HT1080 (cell line): ENCODE measurements around the gene PIGA. TPM values are rescaled to one million over a fixed set of nuclear protein-coding genes. Genes with fewer than 3 reads are reported as not detected.
A peak's percentile ranks its signal among the peaks of the same experiment; 100 is the strongest.
"Not testable (repeated sequence)": the region's sequence is repeated elsewhere in the genome, so short reads cannot be mapped to it uniquely, and the experiment has no call there.

Experiments used
- DNase-seq: peaks from one replicate; pipeline ENCODE4 v3.0.0-alpha.2; 2015; ENCODE audit warnings: low read depth
- total RNA-seq: library from RNA; depleted of rRNA; stranded (reverse); fragments of >200 nt; shearing (Covaris generic); gene quantifications from 2 replicates; pipeline ENCODE4 v1.2.3, GENCODE V29; 2014

Gene PIGA
- total RNA-seq, 1 experiment from 2014 or later: 7.2 TPM

DNA sequence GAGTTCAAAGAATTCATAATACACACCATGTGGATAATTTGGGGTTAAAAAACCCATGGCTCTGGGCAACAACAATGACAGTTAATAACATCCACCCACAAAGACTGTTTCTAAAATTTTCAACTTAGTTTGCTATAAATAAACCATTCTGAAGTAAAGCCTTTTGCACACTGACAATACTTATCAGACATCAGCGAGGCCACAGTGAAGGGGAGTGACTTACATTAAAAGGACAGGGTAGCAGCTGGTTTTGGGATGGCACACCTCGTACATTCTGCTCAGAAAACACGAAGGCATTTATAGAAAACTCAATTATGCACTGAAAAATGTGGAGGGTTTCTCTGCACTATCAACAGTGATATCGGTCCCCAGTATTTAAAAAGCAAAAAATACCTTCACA lies 15.0 kb downstream of the PIGA start:
- DNase-seq: no peak

DNA sequence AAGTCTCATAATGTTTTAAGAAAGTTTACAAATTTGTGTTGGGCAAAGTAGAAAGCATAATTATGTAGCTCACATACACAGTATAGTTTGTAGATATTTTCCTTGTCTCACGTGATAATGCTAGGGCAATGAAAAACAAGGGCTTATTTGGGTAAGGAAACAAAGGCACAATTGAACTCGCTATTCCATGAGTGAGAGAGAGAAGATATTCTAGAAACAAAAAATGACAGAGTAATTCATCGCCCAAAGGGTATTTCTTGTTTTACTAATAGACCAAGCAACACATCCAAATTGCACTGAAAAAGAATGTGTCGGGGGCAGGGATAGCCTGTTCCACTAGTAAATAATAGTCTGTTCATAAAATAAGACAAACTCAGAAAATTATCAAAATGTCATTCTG lies 16.2 kb downstream of the PIGA start:
- no peak for DNase-seq

DNA sequence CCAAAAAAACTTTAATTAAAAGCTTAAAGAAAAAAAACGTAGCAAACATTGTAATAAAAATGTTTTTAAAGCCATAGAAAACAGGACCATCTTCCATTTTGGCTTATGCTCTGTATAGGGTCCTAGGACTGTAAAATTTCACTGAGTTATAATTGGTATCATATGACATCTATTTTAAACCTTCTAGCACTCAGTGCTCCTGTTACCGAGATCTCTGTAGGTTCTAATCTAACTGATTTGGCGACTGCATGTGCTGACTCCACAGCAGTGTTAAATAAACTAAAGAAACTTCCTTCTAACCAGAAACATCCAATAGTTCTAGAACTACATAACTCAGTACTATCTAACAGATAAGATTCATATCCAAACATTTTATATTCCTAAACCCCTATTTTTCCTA lies 19.8 kb downstream of the PIGA start, which contains the start of gene ASB11:
Gene ASB11 (minus strand): TSS at position 132 of the 400 bp plus-strand sequence. CDS start 35 bp downstream, at position 97.
- no peak for DNase-seq

DNA sequence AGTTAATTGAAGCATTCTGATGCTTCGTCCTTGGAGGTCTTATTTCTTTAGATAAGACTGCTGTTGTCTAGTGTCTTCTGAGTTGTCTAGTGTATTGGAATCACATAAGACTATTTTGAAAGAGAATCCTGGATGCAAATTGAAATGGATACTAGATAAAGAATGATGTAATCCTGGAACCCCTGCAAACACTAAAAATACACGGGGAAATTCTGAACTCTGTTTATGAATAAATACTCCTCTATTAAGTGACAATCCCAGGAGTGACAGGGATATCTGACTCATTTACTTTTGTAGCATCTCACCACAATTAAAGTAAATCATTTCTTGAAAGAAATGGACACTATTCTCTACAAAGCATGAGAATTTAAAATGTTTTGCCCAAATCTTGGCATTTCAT lies 20.9 kb downstream of the PIGA start:
- no peak for DNase-seq

DNA sequence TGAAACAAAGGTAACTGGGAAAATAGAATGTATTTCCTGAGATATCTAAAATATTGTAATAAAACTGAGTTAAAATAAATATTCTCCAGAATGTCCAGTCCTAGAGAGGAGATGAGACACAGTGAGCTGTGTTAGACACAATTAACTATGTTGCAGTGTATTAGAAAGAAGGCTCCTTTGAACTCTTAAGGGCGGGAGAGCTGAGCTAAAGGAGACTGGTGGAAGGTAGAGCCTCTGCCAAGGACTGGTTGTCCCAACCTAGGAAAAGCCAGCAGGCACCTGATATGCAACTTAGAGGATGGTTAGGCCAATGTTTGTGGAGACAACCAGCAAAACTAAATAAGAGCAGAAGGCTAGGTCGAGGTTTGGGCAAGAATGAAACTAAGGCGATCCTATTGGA lies 24.2 kb downstream of the PIGA start:
- no peak for DNase-seq

DNA sequence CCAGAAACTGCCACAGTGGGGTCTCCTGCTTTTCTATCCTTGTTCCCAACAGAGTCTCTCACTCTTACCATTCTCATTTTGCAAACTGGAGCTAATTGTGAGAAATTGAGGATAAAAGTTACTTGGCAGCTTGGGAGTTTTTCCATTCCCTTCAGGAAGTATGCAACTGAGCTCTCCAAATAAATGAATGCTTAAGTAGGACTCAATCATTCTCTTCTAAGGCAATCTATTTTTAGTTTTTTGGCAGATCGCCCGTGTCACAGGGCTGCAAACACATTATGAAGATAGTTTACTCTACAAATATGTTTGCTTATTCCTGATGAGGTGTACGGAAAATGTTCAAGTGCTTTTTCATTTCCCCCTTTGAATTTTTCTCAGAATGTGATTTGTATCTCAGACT lies 25.2 kb downstream of the PIGA start:
- no peak for DNase-seq

DNA sequence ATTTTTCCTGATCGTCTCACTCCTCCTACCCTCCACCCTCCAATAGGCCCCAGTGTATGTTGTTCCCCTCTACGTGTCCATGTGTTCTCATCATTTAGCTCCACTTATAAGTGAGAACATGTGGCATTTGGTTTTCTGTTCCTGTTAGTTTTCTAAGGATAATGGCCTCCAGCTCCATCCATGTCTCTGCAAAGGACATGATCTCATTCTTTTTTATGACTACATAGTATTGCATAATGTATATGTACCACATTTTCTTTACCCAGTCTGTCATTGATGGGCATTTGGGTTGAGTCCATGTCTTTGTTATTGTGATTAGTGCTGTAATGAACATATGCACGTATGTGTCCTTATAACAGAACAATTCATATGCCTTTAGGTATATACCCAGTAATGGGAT lies 29.4 kb downstream of the PIGA start:
- DNase-seq: not testable (repeated sequence)

DNA sequence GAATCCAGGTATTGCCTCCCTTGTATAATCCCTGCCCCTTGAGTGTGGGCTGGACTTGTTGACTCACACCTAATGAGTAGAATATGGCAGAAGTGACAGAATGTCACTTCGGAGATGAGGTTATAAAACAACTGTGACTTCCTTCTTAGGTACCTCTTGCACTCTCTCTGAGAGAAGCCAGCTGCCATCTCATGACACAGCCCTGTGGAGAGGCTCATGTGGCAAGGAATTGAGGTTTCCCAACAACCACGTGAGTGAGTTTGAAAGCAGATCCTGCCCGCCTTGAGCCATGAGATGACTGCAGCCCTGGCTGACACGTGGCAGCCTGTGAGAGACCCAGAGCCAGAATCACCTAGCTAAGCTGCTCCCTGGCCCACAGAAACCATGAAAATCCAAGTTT lies 33.4 kb downstream of the PIGA start:
- peak; percentile 24 for DNase-seq

DNA sequence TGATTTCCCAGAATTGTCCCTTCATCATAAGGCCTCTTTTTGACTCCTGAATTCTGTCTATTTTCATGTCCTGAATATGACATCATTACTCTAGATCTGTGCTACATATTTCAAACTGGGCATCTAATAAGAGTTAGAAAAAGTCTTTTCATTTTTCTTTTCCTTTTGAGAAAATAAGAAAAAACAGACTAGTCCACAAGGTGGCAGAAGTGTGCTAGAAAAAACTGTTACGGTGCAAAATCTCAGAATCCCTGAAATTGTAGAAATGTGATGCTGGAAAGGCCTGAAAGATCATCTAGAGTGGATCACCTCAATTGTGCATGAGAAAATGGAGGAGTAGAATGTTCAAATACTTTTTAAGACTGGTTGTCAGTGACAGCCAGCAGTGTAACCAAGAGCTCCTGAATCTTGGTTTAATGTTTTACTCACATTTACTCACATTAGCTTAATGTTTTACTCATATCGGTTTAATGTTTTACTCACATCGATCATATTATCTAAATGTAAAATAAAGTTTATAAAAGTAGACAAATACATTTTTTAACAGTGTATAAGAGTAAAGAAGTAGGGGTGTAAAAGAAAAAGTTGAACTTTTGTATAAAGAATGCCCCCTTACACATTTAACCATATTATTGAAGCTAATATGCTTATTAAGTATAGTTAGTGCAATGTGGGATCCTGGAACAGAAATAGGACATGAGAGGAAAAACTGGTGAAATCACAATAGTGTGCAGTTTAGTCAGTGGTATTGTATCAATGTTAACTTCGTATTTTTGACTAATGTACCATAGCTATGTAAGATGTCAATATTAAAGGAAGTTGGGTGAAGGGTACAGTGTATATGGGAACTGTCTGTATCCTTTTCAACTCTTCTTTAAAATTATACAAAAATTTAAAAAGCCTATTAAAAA lies 35.1 kb downstream of the PIGA start:
- peak; percentile 20 for DNase-seq

DNA sequence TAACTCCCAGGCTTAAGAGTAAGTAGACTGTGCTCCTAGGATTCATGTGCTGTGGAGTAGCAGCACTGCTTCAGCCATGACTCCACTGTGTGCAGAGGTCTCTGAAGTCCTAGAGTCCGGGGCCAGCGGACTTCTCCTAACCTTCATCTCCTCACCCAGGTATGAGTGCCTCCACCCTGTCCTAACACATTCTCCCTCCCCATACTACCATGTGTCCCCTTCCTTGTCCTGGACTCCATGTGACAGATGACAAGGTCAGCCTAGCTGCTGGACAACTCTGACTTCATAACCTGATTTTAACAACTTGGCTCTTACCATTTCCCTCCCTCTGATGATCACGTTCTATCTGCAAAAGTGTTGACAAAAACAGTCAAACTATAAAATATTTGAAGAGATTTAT lies 36.5 kb downstream of the PIGA start:
- no peak for DNase-seq

DNA sequence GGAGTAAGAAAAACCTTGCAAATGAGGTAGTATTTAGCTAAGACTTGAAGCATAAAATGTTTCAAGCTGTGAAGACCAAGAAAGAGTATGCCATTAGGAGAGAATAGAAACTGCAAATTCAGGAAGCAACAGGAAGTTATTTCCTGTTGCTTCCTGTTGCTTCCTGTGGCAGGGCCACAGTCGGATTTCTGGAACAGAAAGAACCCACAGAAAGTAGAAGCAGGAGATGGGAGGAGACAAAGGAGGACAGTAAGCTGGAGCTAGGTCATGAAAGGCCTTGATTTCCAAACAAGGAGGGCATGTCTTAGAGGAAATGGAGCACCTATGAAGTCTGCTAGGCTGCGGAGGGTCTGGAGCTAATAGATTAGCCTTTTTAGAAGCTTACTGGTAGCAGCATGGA lies 37.1 kb downstream of the PIGA start:
- DNase-seq: peak; percentile 31

DNA sequence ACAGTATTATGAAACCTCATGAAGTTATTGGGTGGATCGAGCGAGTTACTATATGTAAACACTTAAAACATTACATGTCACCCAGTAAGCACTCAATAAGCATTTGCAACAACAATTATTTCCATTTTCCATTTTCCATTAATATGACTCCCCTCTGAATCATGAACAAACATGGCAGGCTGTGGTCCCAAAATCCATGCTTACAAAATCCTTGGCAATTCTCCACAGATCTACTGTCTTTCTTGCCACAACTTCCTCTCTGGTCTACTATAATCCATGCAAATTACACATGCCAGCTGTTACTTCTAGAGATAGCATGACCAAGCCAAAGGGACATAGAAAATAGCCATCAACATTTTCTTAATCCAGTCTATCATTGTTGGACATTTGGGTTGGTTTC lies 41.9 kb downstream of the PIGA start:
- peak; percentile 54 for DNase-seq

DNA sequence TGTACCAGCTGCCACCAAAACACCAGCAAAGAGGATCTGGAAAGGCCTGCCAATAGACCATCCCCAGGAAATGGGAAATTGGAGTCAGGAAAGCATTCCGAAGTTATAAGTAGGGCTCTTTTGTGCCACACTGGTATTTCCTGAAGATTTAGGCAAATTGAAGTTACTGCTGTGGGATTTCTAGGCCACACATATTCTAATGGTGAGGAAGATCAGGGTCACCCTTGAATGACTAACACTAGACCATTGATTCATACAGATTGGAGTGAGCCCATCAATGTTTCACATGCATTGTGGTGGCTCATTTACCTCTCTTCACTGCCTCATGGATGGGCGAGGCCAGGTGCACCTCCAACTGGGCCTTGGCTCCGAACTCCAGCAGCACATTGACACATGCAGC lies 42.5 kb downstream of the PIGA start:
- DNase-seq: peak; percentile 68

DNA sequence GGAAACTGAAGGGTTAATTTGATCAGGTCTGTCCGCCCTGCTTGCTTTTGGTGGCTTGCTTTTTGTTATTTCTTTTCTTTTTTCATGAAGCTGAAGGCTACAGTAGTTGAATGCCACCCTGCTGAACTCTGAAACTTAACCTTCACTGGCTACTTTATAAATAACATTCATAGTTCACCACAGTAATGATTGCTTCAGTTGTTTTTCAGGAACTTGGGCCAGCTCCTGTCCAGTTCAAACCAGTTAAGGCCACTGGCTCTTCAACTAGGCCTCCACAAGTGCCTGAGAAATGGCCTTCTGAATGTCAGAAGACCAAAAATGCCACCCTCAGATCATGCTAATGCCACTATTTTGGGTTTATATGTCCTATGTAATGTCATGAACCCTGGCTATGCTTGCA lies 57.7 kb downstream of the PIGA start:
- DNase-seq: no peak

DNA sequence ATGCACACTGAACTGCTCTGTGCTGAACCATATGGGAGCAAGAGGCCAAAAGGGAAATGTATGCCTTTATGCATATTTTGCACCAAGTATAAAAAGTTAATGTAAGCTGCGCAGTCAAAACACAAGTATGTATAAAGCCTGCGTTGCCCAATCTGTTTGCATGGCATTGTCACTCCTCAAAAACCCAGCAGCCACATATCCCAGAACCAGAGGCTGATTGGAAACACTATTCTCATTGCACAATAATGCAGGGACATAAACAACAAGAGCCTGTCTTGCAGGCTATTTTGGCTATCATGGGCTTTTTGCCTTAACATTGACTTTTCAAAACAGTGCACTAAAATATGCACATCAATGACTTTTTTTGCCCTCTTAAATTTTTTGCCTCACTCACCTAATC lies 60.4 kb downstream of the PIGA start:
- DNase-seq: no peak

DNA sequence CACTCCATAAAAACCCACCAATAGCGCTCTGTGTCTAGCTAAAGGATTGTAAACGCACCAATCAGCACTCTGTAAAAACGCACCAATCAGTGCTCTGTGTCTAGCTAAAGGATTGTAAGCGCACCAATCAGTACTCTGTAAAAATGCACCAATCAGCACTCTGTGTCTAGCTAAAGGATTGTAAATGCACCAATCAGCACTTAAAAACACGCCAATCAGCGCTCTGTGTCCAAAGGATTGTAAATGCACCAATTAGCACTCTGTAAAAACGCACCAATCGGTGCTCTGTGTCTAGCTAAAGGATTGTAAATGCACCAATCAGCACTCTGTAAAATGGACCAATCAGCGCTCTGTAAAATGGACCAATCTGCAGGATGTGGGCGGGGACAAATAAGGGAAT lies 62.0 kb downstream of the PIGA start:
- not testable (repeated sequence) for DNase-seq

DNA sequence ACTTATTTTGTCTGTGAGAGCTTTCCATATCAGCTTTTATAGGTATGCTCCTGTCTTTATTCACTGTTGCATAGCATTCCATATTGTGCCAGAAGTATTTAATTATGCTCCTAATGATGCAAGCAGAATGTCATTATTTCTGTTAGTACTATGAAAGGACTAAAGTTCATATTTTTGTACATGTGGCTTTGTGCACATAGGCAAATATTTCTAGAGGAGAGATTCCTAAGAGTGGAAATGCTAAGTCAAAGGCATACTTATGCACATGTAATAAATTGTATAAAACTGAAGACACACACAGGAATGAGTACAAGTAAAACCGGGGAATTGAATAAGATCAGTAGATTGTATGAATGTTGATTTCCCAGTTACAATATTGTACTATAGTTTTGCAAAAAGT lies 63.6 kb downstream of the PIGA start:
- DNase-seq: no peak

DNA sequence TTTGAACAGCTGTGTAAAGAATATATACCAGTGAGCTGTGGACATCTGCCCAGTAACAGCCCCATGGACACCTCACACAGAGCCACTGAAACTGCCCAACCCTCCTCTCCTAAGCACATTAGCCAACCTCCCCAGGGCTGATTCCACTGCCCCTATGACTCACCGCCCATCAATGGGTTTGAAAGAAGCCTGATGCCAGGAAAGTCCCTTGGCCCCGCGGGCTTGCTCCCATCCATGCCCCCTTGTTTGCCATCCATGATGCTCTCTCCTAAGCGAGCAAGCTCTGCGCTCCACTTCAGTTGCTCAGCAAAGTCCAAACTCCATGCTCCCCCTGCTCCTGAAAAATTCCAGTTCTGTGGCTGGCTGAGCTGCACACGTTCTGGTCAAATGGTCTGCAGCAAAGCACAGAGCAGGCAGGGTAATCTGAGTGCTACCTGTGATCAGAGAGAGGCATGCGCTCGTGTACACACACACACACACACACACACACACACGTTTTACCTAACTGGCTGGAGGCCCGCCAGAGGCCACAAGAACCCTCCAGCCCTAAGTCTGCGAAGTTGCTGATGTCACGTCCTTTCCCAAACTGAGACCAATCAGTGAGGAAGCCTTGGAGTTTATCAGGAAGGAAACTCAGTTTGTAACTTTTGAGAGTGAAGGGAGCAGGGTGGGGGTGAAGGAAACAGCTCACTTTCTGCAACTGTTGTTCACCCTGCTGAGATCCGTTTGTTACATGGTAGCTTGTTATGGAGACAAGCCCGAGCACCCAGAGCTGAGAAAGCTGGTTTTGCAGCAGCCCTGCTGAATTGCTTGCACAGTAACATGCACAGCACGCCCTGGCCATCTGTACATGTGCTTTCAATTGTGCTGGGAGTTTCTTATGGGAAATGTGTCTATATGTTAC lies 65.5 kb downstream of the PIGA start, which contains the start of gene ASB9:
Gene ASB9 (minus strand): TSS at position 466 of the 904 bp plus-strand sequence. CDS start 209 bp downstream, at position 257.
- peak; percentile 84 for DNase-seq
